ENCODE data around the gene MARK2.

MARK2 gene

DNA sequence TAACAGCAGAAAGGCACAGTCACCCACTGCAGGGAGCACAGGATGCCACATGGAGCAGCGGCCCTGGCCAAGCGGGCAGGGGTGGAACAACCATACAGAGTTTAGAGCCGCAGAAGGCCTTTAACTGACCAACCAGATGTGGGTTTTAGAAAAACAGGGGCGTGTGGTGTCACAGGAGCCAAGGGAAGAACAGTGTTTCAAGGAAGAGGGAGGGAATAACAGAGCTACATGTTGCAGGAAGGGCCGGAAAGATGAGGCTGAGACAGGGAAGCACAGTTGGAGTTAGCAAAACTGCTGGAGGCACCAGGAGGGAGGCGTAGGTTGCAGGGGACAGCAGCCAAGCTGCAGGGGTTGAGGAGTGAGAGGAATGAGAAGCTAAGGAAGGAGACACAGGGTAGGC, 92.1 kb downstream of the MARK2 start:
- H3K36me3 ChIP-seq (ENCODE audit: control insufficient read depth, insufficient read depth, low read length): no peaks in the 10 kb centered on the region
- DNase-seq (ENCODE audit: extremely low read depth, insufficient read length): no peak
- H3K27me3 ChIP-seq (replicated peaks; ENCODE audit: control insufficient read depth, insufficient read depth, low read length): no peaks in the 10 kb centered on the region; the same call in 1 of the 2 replicates
- TF ChIP-seq, protein P1, sequence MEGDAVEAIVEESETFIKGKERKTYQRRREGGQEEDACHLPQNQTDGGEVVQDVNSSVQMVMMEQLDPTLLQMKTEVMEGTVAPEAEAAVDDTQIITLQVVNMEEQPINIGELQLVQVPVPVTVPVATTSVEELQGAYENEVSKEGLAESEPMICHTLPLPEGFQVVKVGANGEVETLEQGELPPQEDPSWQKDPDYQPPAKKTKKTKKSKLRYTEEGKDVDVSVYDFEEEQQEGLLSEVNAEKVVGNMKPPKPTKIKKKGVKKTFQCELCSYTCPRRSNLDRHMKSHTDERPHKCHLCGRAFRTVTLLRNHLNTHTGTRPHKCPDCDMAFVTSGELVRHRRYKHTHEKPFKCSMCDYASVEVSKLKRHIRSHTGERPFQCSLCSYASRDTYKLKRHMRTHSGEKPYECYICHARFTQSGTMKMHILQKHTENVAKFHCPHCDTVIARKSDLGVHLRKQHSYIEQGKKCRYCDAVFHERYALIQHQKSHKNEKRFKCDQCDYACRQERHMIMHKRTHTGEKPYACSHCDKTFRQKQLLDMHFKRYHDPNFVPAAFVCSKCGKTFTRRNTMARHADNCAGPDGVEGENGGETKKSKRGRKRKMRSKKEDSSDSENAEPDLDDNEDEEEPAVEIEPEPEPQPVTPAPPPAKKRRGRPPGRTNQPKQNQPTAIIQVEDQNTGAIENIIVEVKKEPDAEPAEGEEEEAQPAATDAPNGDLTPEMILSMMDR (IDR thresholded peaks at IDR 0.05; ENCODE audit: insufficient read depth, low read length, poor library complexity, severe bottlenecking): no peak
- H3K4me3 ChIP-seq (replicated peaks; ENCODE audit: low read depth, low read length): no peak overlapping the region

DNA sequence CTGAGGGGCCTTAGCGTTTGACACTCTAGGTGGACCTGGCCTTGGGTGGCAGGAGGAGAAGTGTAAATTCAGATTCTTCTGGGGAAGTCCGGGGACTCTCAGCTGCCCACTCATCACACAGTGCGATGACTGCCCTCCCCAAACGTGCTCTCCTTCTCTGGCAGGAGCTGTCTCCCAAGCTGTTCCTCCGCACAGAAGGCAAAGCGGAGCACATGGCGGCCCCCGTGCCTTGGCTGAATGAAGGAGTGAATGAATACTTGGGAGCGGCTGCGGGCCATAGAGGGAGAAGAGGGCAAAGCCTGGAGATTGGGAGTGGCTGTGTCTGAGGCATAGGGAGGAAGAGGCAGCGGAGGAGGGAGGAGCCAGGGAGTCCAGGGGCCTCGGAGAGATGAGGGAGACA, 93.0 kb downstream of the MARK2 start:
- no peak for DNase-seq (ENCODE audit: extremely low read depth, insufficient read length)
- Histone ChIP-seq H3K36me3 (ENCODE audit: control insufficient read depth, insufficient read depth, low read length) (no peaks in the 10 kb centered on the region), H3K4me3 (replicated peaks; ENCODE audit: low read depth, low read length) (no peak overlapping the region), H3K27me3 (replicated peaks; ENCODE audit: control insufficient read depth, insufficient read depth, low read length) (no peaks in the 10 kb centered on the region; the same call in 1 of the 2 replicates)
- TF ChIP-seq, protein P1 (IDR thresholded peaks at IDR 0.05; ENCODE audit: insufficient read depth, low read length, poor library complexity, severe bottlenecking): no peak

GRCh38 chr11:63933459-63933858, 94.5 kb downstream of the MARK2 start:
- H3K36me3 ChIP-seq (ENCODE audit: control insufficient read depth, insufficient read depth, low read length): no peaks in the 10 kb centered on the region
- no peaks in the 10 kb centered on the region; the same call in 1 of the 2 replicates for H3K27me3 ChIP-seq (replicated peaks; ENCODE audit: control insufficient read depth, insufficient read depth, low read length)
- no peak overlapping the region for H3K4me3 ChIP-seq (replicated peaks; ENCODE audit: low read depth, low read length)
- DNase-seq (ENCODE audit: extremely low read depth, insufficient read length): no peak
- TF ChIP-seq, protein P1 (IDR thresholded peaks at IDR 0.05; ENCODE audit: insufficient read depth, low read length, poor library complexity, severe bottlenecking): no peak

GRCh38 chr11:63937713-63938478, 99.0 kb downstream of the MARK2 start:
- TF ChIP-seq, protein P1 (IDR thresholded peaks at IDR 0.05; ENCODE audit: insufficient read depth, low read length, poor library complexity, severe bottlenecking): peak; percentile 14
- no peaks in the 10 kb centered on the region; the same call in 1 of the 2 replicates for H3K36me3 ChIP-seq (ENCODE audit: control insufficient read depth, insufficient read depth, low read length)
- no peak for DNase-seq (ENCODE audit: extremely low read depth, insufficient read length)
- H3K4me3 ChIP-seq (replicated peaks; ENCODE audit: low read depth, low read length): peak overlapping the region; percentile 78
- no peaks in the 10 kb centered on the region for H3K27me3 ChIP-seq (replicated peaks; ENCODE audit: control insufficient read depth, insufficient read depth, low read length)

DNA sequence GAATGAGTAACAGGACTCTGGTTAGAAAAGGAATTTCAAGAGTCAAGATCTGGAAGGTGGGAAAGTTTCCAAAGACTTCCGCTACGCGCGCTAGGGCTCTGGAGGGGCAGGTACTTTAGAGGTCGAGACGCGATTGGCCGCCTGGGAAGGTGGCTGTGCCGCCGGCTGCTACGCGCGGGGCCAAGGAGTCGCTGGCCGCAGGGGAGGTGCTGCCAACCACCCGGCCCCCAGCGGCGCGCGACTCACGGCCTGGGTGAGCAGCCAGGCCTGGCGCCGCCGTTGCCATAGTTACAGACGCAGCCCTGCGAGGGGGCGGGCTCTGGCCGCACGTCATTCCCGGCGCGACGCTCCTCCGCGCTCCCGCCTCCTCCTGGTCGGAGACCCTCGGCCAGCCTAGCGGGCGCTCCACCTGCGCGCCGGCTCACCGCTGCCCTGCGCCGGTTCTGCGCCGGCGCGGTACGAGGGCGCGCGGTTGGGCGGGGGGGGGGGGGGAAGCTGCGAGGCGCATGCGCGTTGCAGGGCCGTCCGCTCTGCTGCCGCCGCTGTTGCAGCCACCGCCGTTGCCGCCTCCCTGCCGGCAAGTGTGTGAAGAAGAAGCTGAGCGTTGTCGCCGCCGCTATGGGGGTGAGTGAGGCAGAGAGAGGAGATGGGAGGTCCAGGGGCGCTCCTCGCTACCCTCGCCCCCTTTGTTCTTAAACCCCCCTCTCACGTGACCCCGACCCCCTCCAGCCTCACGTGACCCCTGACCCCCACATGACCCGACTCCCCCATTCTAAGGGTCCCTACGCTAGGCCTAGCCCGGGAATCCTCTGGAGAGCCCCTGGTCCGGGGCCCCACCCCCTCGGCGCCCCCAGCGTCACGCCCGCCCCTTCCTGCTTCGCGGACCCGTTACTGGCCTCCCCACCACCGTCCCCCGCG, 99.8 kb downstream of the MARK2 start, which contains the start of gene NAA40:
Gene NAA40 (plus strand): TSS at position 524 of the 918 bp plus-strand sequence. CDS start 95 bp downstream, at position 619.
- Histone ChIP-seq H3K36me3 (ENCODE audit: control insufficient read depth, insufficient read depth, low read length) (no peaks in the 10 kb centered on the region; the same call in 1 of the 2 replicates), H3K27me3 (replicated peaks; ENCODE audit: control insufficient read depth, insufficient read depth, low read length) (no peaks in the 10 kb centered on the region), H3K4me3 (replicated peaks; ENCODE audit: low read depth, low read length) (peak within 1 kb of the TSS; percentile 99)
- DNase-seq (ENCODE audit: extremely low read depth, insufficient read length): peak; percentile 99
- TF ChIP-seq, protein P1 (IDR thresholded peaks at IDR 0.05; ENCODE audit: insufficient read depth, low read length, poor library complexity, severe bottlenecking): no peak
